ENCODE data around the gene TTBK2. TPM values are rescaled to one million over a fixed set of nuclear protein-coding genes. Genes with fewer than 3 reads are reported as not detected.

The TTBK2 gene
- total RNA-seq, 2 experiments from 2014 or later: 17.5 to 20.1 TPM

- Histone ChIP-seq H3K4me3 (ENCODE audit: low read length) (no peak overlapping the region), H3K27ac (ENCODE audit: low read depth in 1 of 2, low read length in 2 of 2) (no peak overlapping the region), H3K4me1 (ENCODE audit: insufficient read depth, low read length) (no peaks in the 10 kb centered on the region), H3K36me3 (ENCODE audit: insufficient read depth, low read length) (peaks cover 82% of the 10 kb centered on the region), H3K27me3 (ENCODE audit: control insufficient read depth in 1 of 2, insufficient read depth in 2 of 2, low read length in 2 of 2) (no peaks in the 10 kb centered on the region), H3K9me3 (ENCODE audit: control insufficient read depth in 1 of 2, insufficient read depth in 1 of 2, low read length in 2 of 2) (no peaks in the 10 kb centered on the region)
- peaks cover 77% of the 10 kb centered on the region for H3K36me3 Mint-ChIP-seq (ENCODE audit: low read depth)
- no peak for ATAC-seq (ENCODE audit: poor library complexity)
- ChIA-PET CTCF (no interaction called here), POLR2A (no interaction called here)
- H3K27me3 Mint-ChIP-seq: no peaks in the 10 kb centered on the region
- no peaks in the 10 kb centered on the region for H3K9me3 Mint-ChIP-seq
- no peaks in the 10 kb centered on the region for H3K4me1 Mint-ChIP-seq (ENCODE audit: low read depth)
- no peak overlapping the region for H3K27ac Mint-ChIP-seq
- no peak overlapping the region for H3K4me3 Mint-ChIP-seq
- intact Hi-C loops (cut with DNase I, micrococcal nuclease): no loop called here
- DNase-seq: no peak
- TF ChIP-seq CTCF (IDR thresholded peaks at IDR 0.05): no peak
Observed at GRCh38 chr15:42726114-42726513, 194.5 kb downstream of the TTBK2 start.

- no peaks in the 10 kb centered on the region for H3K27me3 ChIP-seq (ENCODE audit: control insufficient read depth in 1 of 2, insufficient read depth in 2 of 2, low read length in 2 of 2)
- DNase-seq: no peak
- H3K9me3 Mint-ChIP-seq: no peaks in the 10 kb centered on the region
- no peak overlapping the region for H3K4me3 ChIP-seq (ENCODE audit: low read length)
- H3K4me3 Mint-ChIP-seq: no peak overlapping the region
- H3K4me1 Mint-ChIP-seq (ENCODE audit: low read depth): no peaks in the 10 kb centered on the region
- no peaks in the 10 kb centered on the region for H3K9me3 ChIP-seq (ENCODE audit: control insufficient read depth in 1 of 2, insufficient read depth in 1 of 2, low read length in 2 of 2)
- H3K36me3 ChIP-seq (ENCODE audit: insufficient read depth, low read length): peaks cover 78% of the 10 kb centered on the region
- H3K27ac ChIP-seq (ENCODE audit: low read depth in 1 of 2, low read length in 2 of 2): no peak overlapping the region
- ATAC-seq (ENCODE audit: poor library complexity): no peak
- no peak for TF ChIP-seq CTCF (IDR thresholded peaks at IDR 0.05)
- H3K27ac Mint-ChIP-seq: no peak overlapping the region
- H3K36me3 Mint-ChIP-seq (ENCODE audit: low read depth): peaks cover 78% of the 10 kb centered on the region
- CTCF ChIA-PET: interaction anchor here (0.7 kb wide), 1 partner anchor 21 kb away, joined by 3 read pairs; no protein-coding TSS in a partner anchor
- intact Hi-C loops (cut with DNase I, micrococcal nuclease): no loop called here
- POLR2A ChIA-PET: interaction anchor here (0.6 kb wide), 1 partner anchor 179 kb away, joined by 3 read pairs; no protein-coding TSS in a partner anchor
- H3K4me1 ChIP-seq (ENCODE audit: insufficient read depth, low read length): no peaks in the 10 kb centered on the region
- H3K27me3 Mint-ChIP-seq: no peaks in the 10 kb centered on the region
Observed at GRCh38 chr15:42725331-42725903, 195.2 kb downstream of the TTBK2 start.

DNA sequence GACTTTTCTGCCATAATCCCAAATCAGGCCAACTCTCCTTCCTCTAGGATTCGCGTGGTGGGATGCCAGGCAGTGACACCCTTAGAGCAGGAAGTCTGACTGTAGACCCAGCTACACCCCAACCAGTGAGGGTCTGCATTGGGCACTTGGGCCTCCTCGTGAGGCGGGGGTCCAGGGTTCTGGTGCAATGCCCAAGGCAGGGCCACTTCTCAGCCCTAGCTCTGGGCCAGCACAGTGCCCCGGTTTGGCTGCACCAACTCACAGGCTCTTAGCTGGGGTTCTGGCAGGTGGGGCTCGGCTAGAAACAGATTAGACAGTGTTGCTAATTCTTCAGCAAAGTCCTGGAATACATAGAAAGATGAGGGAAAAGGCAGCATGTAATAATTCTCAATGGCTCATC, 196.3 kb downstream of the TTBK2 start:
- Histone ChIP-seq H3K9me3 (ENCODE audit: control insufficient read depth in 1 of 2, insufficient read depth in 1 of 2, low read length in 2 of 2) (no peaks in the 10 kb centered on the region), H3K27me3 (ENCODE audit: control insufficient read depth in 1 of 2, insufficient read depth in 2 of 2, low read length in 2 of 2) (no peaks in the 10 kb centered on the region), H3K4me1 (ENCODE audit: insufficient read depth, low read length) (no peaks in the 10 kb centered on the region), H3K36me3 (ENCODE audit: insufficient read depth, low read length) (peaks cover 74% of the 10 kb centered on the region), H3K27ac (ENCODE audit: low read depth in 1 of 2, low read length in 2 of 2) (no peak overlapping the region), H3K4me3 (ENCODE audit: low read length) (no peak overlapping the region)
- intact Hi-C loops (cut with DNase I, micrococcal nuclease): no loop called here
- Mint-ChIP-seq H3K36me3 (ENCODE audit: low read depth) (peaks cover 80% of the 10 kb centered on the region), H3K4me1 (ENCODE audit: low read depth) (no peaks in the 10 kb centered on the region), H3K27ac (no peak overlapping the region), H3K9me3 (no peaks in the 10 kb centered on the region), H3K4me3 (no peak overlapping the region), H3K27me3 (no peaks in the 10 kb centered on the region)
- no peak for TF ChIP-seq CTCF (IDR thresholded peaks at IDR 0.05)
- CTCF ChIA-PET: interaction anchor here (1.8 kb wide), 1 partner anchor 20 kb away, joined by 6 read pairs; no protein-coding TSS in a partner anchor
- DNase-seq: no peak
- POLR2A ChIA-PET: no interaction called here
- ATAC-seq (ENCODE audit: poor library complexity): no peak

Data from CD4-positive, alpha-beta T cell (primary cell).